SK-N-SH (cell line): Measurements from ENCODE around the gene DDO. TPM values are rescaled to one million over a fixed set of nuclear protein-coding genes. Genes with fewer than 3 reads are reported as not detected.

Experiments
- CTCF ChIA-PET: fragments of 300-600, 350-600 bp; formaldehyde crosslinking; extraction: SDS; loops from one replicate; lab custom pipeline; 2021; lab: Yijun Ruan, JAX
- POLR2A ChIA-PET: fragments of 350-600 bp; sonication (Branson Sonifier 250); formaldehyde crosslinking; extraction: SDS; loops from one replicate; lab custom pipeline; 2020; ENCODE audit warnings: antibody characterized with exemption, inconsistent platforms; lab: Yijun Ruan, JAX
- DNase-seq: peaks from one replicate; pipeline ENCODE4 v3.0.0; 2012
- H2AFZ ChIP-seq: fragments of 200-600 bp; sonication (generic); 2 replicates; pipeline ENCODE4 v1.8.1; 2016; ENCODE audit warnings: antibody characterized with exemption, mild to moderate bottlenecking, low read depth
- H3F3A ChIP-seq: fragments of 200-600 bp; sonication (generic); replicated peaks from 2 replicates; pipeline ENCODE3; 2016; ENCODE audit warnings: antibody characterized with exemption, mild to moderate bottlenecking; ENCODE audit not compliant: insufficient read depth
- H3K27ac ChIP-seq, 2 experiments: fragments of 200-500 bp in 1 of 2; fragments of 200-600 bp in 1 of 2; sonication (Bioruptor generic) in 1 of 2; sonication (generic), shearing (Covaris generic) in 1 of 2; 2 replicates each; pipeline versions ENCODE4 v1.5.1 to v1.6.1; 2014 to 2016; ENCODE audit warnings: low read depth in 2 of 2, inconsistent platforms in 1 of 2, low read length in 1 of 2, mild to moderate bottlenecking in 1 of 2, mixed read lengths in 1 of 2
- H3K27me3 ChIP-seq: fragments of 200-600 bp; sonication (generic), shearing (Covaris generic); 2 replicates; pipeline ENCODE4 v1.6.1; 2016; ENCODE audit warnings: mixed run types; ENCODE audit not compliant: insufficient read depth
- H3K36me3 ChIP-seq, 2 experiments: fragments of 200-500 bp in 1 of 2; fragments of 200-600 bp in 1 of 2; sonication (Bioruptor generic) in 1 of 2; sonication (generic) in 1 of 2; replicated peaks in 1 of 2; 2 replicates each; pipeline versions ENCODE3 to v1.5.1; 2014 to 2016; ENCODE audit warnings: low read length in 1 of 2, mild to moderate bottlenecking in 1 of 2; ENCODE audit not compliant: insufficient read depth in 2 of 2, control insufficient read depth in 1 of 2
- H3K4me1 ChIP-seq, 2 experiments: fragments of 200-500 bp in 1 of 2; fragments of 200-600 bp in 1 of 2; sonication (Bioruptor generic) in 1 of 2; sonication (generic), shearing (Covaris generic) in 1 of 2; 2 replicates each; pipeline versions ENCODE4 v1.5.1 to v1.6.1; 2014 to 2016; ENCODE audit warnings: low read depth in 1 of 2, low read length in 1 of 2, mixed run types in 1 of 2; ENCODE audit not compliant: insufficient read depth in 2 of 2, control insufficient read depth in 1 of 2
- H3K4me2 ChIP-seq: fragments of 200-600 bp; sonication (generic), shearing (Covaris generic); 2 replicates; pipeline ENCODE4 v1.6.1; 2017; ENCODE audit warnings: mixed run types
- H3K4me3 ChIP-seq, 2 experiments: fragments of 200-500 bp in 1 of 2; fragments of 200-600 bp in 1 of 2; sonication (Bioruptor generic) in 1 of 2; sonication (generic), shearing (Covaris generic) in 1 of 2; 2 replicates each; pipeline versions ENCODE4 v1.5.1 to v1.8.1; 2014 to 2016; ENCODE audit warnings: low read depth in 2 of 2, inconsistent platforms in 1 of 2, low read length in 1 of 2, mild to moderate bottlenecking in 1 of 2, mixed read lengths in 1 of 2, moderate library complexity in 1 of 2
- H3K79me2 ChIP-seq: fragments of 200-600 bp; sonication (generic); 2 replicates; pipeline ENCODE4 v1.8.1; 2017; ENCODE audit warnings: mild to moderate bottlenecking; ENCODE audit not compliant: insufficient read depth
- H3K9ac ChIP-seq: fragments of 200-600 bp; sonication (generic); 2 replicates; pipeline ENCODE4 v1.6.1; 2017; ENCODE audit warnings: mixed run types
- H3K9me2 ChIP-seq: fragments of 200-600 bp; sonication (generic); 2 replicates; pipeline ENCODE4 v1.6.1; 2017; ENCODE audit warnings: mixed run types
- H3K9me3 ChIP-seq: fragments of 200-600 bp; sonication (generic); 2 replicates; pipeline ENCODE4 v1.6.1; 2017; ENCODE audit warnings: mixed run types, mild to moderate bottlenecking, moderate library complexity
- H4K20me1 ChIP-seq: fragments of 200-600 bp; sonication (generic); 2 replicates; pipeline ENCODE4 v1.6.1; 2017; ENCODE audit warnings: mild to moderate bottlenecking, mixed run types; ENCODE audit not compliant: insufficient read depth
- ELF1 ChIP-seq: IDR thresholded peaks from 2 replicates; pipeline ENCODE4 v1.4.0; 2012
- EP300 ChIP-seq, 2 experiments: IDR thresholded peaks; 2 replicates each; pipeline versions ENCODE4 v1.4.0 to v1.6.1; 2012; ENCODE audit warnings: borderline replicate concordance in 1 of 2, low read depth in 1 of 2, low read length in 1 of 2
- FOXJ3 ChIP-seq: sonication (generic); formaldehyde crosslinking; IDR thresholded peaks from 2 replicates; pipeline ENCODE4 v1.5.1; 2020; ENCODE audit warnings: mild to moderate bottlenecking, missing genetic modification reagents
- FOXM1 ChIP-seq: IDR thresholded peaks from 2 replicates; pipeline ENCODE4 v1.4.0; 2012; ENCODE audit warnings: low read depth, mild to moderate bottlenecking
- GABPA ChIP-seq: IDR thresholded peaks from 2 replicates; pipeline ENCODE4 v1.4.0; 2012; ENCODE audit warnings: low read depth, mild to moderate bottlenecking
- GATA2 ChIP-seq: sonication (generic); formaldehyde crosslinking; IDR thresholded peaks from 2 replicates; pipeline ENCODE4 v1.5.0; 2020; ENCODE audit warnings: mild to moderate bottlenecking, missing genetic modification reagents
- JUND ChIP-seq: IDR thresholded peaks from 2 replicates; pipeline ENCODE4 v1.4.0; 2012
- NRF1 ChIP-seq: IDR thresholded peaks from 2 replicates; pipeline ENCODE4 v1.6.1; 2012; ENCODE audit warnings: low read depth, mild to moderate bottlenecking, low read length
- POLR2AphosphoS5 ChIP-seq: IDR thresholded peaks from 2 replicates; pipeline ENCODE4 v1.6.1; 2012; ENCODE audit warnings: low read depth, low read length
- RAD21 ChIP-seq: IDR thresholded peaks from 2 replicates; pipeline ENCODE4 v1.6.1; 2012; ENCODE audit warnings: mild to moderate bottlenecking, low read length
- RFX5 ChIP-seq: IDR thresholded peaks from 2 replicates; pipeline ENCODE4 v1.6.1; 2012; ENCODE audit warnings: mild to moderate bottlenecking, improper control_type of control experiment, low read length
- RXRA ChIP-seq: IDR thresholded peaks from 2 replicates; pipeline ENCODE4 v1.4.0; 2012; ENCODE audit warnings: low read depth, mild to moderate bottlenecking, borderline replicate concordance
- SMC3 ChIP-seq: IDR thresholded peaks from 2 replicates; pipeline ENCODE4 v1.6.1; 2012; ENCODE audit warnings: low read depth, low read length, improper control_type of control experiment
- TAF1 ChIP-seq: IDR thresholded peaks from 2 replicates; pipeline ENCODE4 v1.6.1; 2012; ENCODE audit warnings: low read depth, mild to moderate bottlenecking, low read length, moderate library complexity, borderline replicate concordance
- TEAD4 ChIP-seq: IDR thresholded peaks from 2 replicates; pipeline ENCODE4 v1.4.0; 2012; ENCODE audit warnings: mild to moderate bottlenecking, borderline replicate concordance; ENCODE audit not compliant: insufficient read depth
- YY1 ChIP-seq: IDR thresholded peaks from 2 replicates; pipeline ENCODE4 v1.4.0; 2012; ENCODE audit warnings: low read depth, mild to moderate bottlenecking
- WGBS: methylation state at CpG from one replicate; pipeline ENCODE4 v1.1.6; 2017; ENCODE audit warnings: low lambda C conversion rate; 5-methylcytosine and 5-hydroxymethylcytosine counted together
- polyA plus RNA-seq, 3 experiments: library from polyadenylated mRNA; depleted of rRNA; stranded (reverse); fragments of >200 nt; gene quantifications; 2 replicates each; pipeline ENCODE4 v1.2.3, GENCODE V29; 2012
- TF ChIP-seq, protein P1 (sequence below): fragments of 200-600 bp; sonication (generic); IDR thresholded peaks from 2 replicates; pipeline ENCODE4 v1.6.1; 2017; ENCODE audit warnings: antibody characterized with exemption, mild to moderate bottlenecking, moderate library complexity
- TF ChIP-seq, protein P2 (sequence below): IDR thresholded peaks from 2 replicates; pipeline ENCODE4 v1.4.0; 2012; ENCODE audit warnings: low read depth, borderline replicate concordance

The DDO gene
- polyA plus RNA-seq, 1 of the 3 experiments (the other 2 are of a cell fraction): 0.79 TPM

DNA sequence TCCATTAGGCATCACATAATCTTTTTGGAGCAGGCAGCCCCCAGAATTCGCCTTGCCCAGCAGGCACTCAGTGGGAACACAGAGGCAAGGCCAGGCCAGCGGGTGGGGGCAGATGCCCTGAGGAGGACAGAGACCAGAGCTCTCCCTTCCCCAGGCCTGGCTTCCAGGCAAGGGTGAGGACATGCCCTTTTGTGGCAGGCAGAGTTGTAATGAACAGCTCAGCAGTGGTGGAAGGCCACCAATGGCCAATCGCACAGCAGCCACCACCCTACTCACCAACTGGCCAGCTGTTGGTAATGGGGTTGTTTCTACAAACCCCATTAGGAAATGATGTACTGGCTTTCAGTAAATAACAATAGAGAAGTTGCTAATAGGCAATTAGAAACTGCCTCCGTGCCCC is 15.4 kb upstream of the DDO start:
- Histone ChIP-seq H3K9me3 (no peaks in the 10 kb centered on the region), H3K4me1 (no peaks in the 10 kb centered on the region; a peak in 1 of 4 replicates), H3K9ac (no peak overlapping the region), H3K9me2 (no peaks in the 10 kb centered on the region), H3K27ac (no peak overlapping the region), H3K36me3 (no peaks in the 10 kb centered on the region), H3F3A (no peaks in the 10 kb centered on the region), H3K79me2 (no peaks in the 10 kb centered on the region), H3K4me2 (no peak overlapping the region), H2AFZ (no peak overlapping the region), H3K4me3 (no peak overlapping the region), H3K27me3 (peaks cover 8% of the 10 kb centered on the region; the same call in 1 of the 2 replicates), H4K20me1 (no peaks in the 10 kb centered on the region)
- WGBS: 28% methylated on average over 3 of the region's 4 CpGs
- no peak for DNase-seq
- no peak for TF ChIP-seq RXRA
- TF ChIP-seq SMC3: no peak
- TF ChIP-seq TAF1: no peak
- TF ChIP-seq ELF1: no peak
- TF ChIP-seq JUND: no peak
- TF ChIP-seq EP300 (IDR thresholded peaks at IDR 0.05; ENCODE audit: borderline replicate concordance in 1 of 2, low read depth in 1 of 2, low read length in 1 of 2): no peak
- TF ChIP-seq GATA2 (CRISPR knock-in tag): no peak
- POLR2A ChIA-PET: no interaction called here
- CTCF ChIA-PET: no interaction called here

DNA sequence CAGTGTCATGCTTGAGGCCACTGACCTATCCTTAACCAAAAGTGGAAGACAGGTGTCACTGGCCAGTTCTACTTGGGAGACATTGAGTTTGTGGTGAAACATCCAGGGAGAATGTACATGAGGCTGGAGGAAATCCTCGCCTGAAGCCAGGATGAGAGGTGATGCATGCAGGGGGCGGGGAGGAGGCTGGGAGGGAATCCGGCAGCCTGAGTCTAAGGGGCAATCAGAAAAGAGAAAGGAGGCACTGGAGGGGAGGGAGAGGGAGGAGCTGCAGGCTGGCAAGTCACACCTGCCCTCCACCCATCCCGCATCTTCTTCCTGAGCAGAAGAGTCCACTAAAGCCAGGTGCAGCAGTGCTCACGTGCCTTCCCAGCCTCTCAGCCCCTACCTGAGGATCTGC is 14.9 kb upstream of the DDO start:
- Histone ChIP-seq H3K9ac (no peak overlapping the region), H3K9me3 (no peaks in the 10 kb centered on the region), H2AFZ (no peak overlapping the region), H3K4me3 (no peak overlapping the region), H3F3A (no peaks in the 10 kb centered on the region), H3K4me1 (no peaks in the 10 kb centered on the region; a peak in 1 of 4 replicates), H3K27ac (no peak overlapping the region), H3K27me3 (peaks cover 10% of the 10 kb centered on the region; the same call in 1 of the 2 replicates), H3K79me2 (no peaks in the 10 kb centered on the region), H4K20me1 (no peaks in the 10 kb centered on the region), H3K4me2 (no peak overlapping the region), H3K9me2 (no peaks in the 10 kb centered on the region), H3K36me3 (no peaks in the 10 kb centered on the region)
- TF ChIP-seq YY1 (no peak), RFX5 (no peak), GABPA (no peak), FOXJ3 (CRISPR knock-in tag) (no peak), RAD21 (no peak)
- WGBS: 67% methylated on average over 5 of the region's 5 CpGs
- ChIA-PET CTCF (no interaction called here), POLR2A (no interaction called here)
- no peak for DNase-seq

DNA sequence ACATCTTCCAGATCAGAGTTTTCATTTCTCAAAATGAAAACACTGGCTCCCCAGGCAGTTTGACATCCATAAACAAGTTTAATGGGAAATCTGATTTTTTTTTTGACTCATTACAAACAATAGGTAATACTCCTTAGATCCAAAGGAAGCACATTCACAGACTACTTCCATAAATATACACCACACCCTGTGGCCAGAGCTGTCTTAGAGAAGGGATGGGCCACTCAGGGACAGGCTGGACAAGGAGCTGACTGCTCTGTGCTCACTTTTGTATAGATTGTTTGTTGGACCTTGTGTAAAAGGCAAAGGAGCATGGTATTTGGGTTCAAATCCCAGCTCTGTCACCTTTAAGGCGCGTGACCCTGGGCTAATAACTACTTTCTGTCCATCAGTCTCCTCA is 12.8 kb upstream of the DDO start:
- Histone ChIP-seq H3K4me1 (no peaks in the 10 kb centered on the region; a peak in 1 of 4 replicates), H3K9ac (no peak overlapping the region), H3K27me3 (peaks cover 23% of the 10 kb centered on the region; the same call in 1 of the 2 replicates), H4K20me1 (no peaks in the 10 kb centered on the region), H3K27ac (no peak overlapping the region), H3K9me3 (no peaks in the 10 kb centered on the region), H3K4me2 (no peak overlapping the region), H2AFZ (no peak overlapping the region), H3K9me2 (no peaks in the 10 kb centered on the region), H3F3A (no peaks in the 10 kb centered on the region), H3K36me3 (no peaks in the 10 kb centered on the region), H3K4me3 (no peak overlapping the region), H3K79me2 (no peaks in the 10 kb centered on the region)
- DNase-seq: no peak
- WGBS: 84% methylated on average over 2 of the region's 2 CpGs
- TF ChIP-seq TEAD4: no peak
- TF ChIP-seq, protein P1, sequence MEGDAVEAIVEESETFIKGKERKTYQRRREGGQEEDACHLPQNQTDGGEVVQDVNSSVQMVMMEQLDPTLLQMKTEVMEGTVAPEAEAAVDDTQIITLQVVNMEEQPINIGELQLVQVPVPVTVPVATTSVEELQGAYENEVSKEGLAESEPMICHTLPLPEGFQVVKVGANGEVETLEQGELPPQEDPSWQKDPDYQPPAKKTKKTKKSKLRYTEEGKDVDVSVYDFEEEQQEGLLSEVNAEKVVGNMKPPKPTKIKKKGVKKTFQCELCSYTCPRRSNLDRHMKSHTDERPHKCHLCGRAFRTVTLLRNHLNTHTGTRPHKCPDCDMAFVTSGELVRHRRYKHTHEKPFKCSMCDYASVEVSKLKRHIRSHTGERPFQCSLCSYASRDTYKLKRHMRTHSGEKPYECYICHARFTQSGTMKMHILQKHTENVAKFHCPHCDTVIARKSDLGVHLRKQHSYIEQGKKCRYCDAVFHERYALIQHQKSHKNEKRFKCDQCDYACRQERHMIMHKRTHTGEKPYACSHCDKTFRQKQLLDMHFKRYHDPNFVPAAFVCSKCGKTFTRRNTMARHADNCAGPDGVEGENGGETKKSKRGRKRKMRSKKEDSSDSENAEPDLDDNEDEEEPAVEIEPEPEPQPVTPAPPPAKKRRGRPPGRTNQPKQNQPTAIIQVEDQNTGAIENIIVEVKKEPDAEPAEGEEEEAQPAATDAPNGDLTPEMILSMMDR: no peak
- no peak for TF ChIP-seq FOXM1
- TF ChIP-seq ELF1: no peak
- TF ChIP-seq GATA2 (CRISPR knock-in tag): no peak
- no peak for TF ChIP-seq JUND
- TF ChIP-seq POLR2AphosphoS5: no peak
- no peak for TF ChIP-seq NRF1
- TF ChIP-seq, protein P2, sequence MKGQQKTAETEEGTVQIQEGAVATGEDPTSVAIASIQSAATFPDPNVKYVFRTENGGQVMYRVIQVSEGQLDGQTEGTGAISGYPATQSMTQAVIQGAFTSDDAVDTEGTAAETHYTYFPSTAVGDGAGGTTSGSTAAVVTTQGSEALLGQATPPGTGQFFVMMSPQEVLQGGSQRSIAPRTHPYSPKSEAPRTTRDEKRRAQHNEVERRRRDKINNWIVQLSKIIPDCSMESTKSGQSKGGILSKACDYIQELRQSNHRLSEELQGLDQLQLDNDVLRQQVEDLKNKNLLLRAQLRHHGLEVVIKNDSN: no peak
- TF ChIP-seq TAF1: no peak
- POLR2A ChIA-PET: no interaction called here
- CTCF ChIA-PET: interaction anchor here (0.8 to 2.0 kb wide), 2 partner anchors 10 to 388 kb away, joined by 3 to 5 read pairs; no protein-coding TSS in a partner anchor
